Fibroblast of lung (primary cell): ENCODE results near the gene ZNF808. TPM values are rescaled to one million over a fixed set of nuclear protein-coding genes. Genes with fewer than 3 reads are reported as not detected.
A peak's percentile ranks its signal among the peaks of the same experiment; 100 is the strongest.

Source experiments
- DNase-seq, 2 donors: peaks; one replicate each; pipeline versions ENCODE4 v3.0.0 to v3.0.0-alpha.2; 2010; ENCODE audit warnings: low read depth in 2 of 2
- H2AFZ ChIP-seq: 2 replicates; pipeline ENCODE4 v1.5.1; 2012; ENCODE audit warnings: low read length, control low read depth, inconsistent platforms
- H3K27ac ChIP-seq: 2 replicates; pipeline ENCODE4 v1.5.1; 2011; ENCODE audit warnings: low read length, control low read depth; ENCODE audit not compliant: insufficient read depth
- H3K27me3 ChIP-seq: 2 replicates; pipeline ENCODE4 v1.5.1; 2011; ENCODE audit warnings: mild to moderate bottlenecking, low read length; ENCODE audit not compliant: control insufficient read depth, insufficient read depth
- H3K36me3 ChIP-seq: 2 replicates; pipeline ENCODE4 v1.5.1; 2011; ENCODE audit warnings: low read length; ENCODE audit not compliant: control insufficient read depth, insufficient read depth
- H3K4me1 ChIP-seq: 2 replicates; pipeline ENCODE4 v1.5.1; 2011; ENCODE audit warnings: low read length; ENCODE audit not compliant: control insufficient read depth, insufficient read depth; ENCODE audit errors: extremely low read depth
- H3K4me2 ChIP-seq: 2 replicates; pipeline ENCODE4 v1.5.1; 2011; ENCODE audit warnings: low read length, control low read depth; ENCODE audit not compliant: insufficient read depth; ENCODE audit errors: extremely low read depth
- H3K4me3 ChIP-seq, 4 experiments: fragments of 200-600 bp in 1 of 4; sonication (generic) in 1 of 4; replicated peaks in 1 of 4; 2 replicates each; pipeline ENCODE4 v1.5.1; 2011 to 2016; ENCODE audit warnings: low read length in 4 of 4, low read depth in 3 of 4, mild to moderate bottlenecking in 3 of 4, control low read depth in 2 of 4, inconsistent platforms in 1 of 4, mixed read lengths in 1 of 4; ENCODE audit not compliant: insufficient read depth in 1 of 4; ENCODE audit errors: control extremely low read depth in 1 of 4
- H3K79me2 ChIP-seq: 2 replicates; pipeline ENCODE4 v1.5.1; 2012; ENCODE audit warnings: mild to moderate bottlenecking, low read length, inconsistent platforms; ENCODE audit not compliant: control insufficient read depth, insufficient read depth
- H3K9ac ChIP-seq: 2 replicates; pipeline ENCODE4 v1.5.1; 2011; ENCODE audit warnings: mild to moderate bottlenecking, low read length, control low read depth; ENCODE audit not compliant: insufficient read depth
- H3K9me3 ChIP-seq: 2 replicates; pipeline ENCODE4 v1.5.1; 2012; ENCODE audit warnings: low read depth, low read length; ENCODE audit not compliant: control insufficient read depth, insufficient read depth
- H4K20me1 ChIP-seq: 2 replicates; pipeline ENCODE4 v1.5.1; 2011; ENCODE audit warnings: low read length; ENCODE audit not compliant: control insufficient read depth, insufficient read depth; ENCODE audit errors: extremely low read depth
- EZH2 ChIP-seq: IDR thresholded peaks from 2 replicates; pipeline ENCODE4 v1.5.1; 2012; ENCODE audit warnings: low read length, control low read depth, mild to moderate bottlenecking; ENCODE audit errors: missing control alignments
- polyA plus RNA-seq, 2 donors: library from polyadenylated mRNA; depleted of rRNA in 1 of 2; stranded (reverse) in 1 of 2; unstranded in 1 of 2; fragments of >200 nt; gene quantifications; 2 replicates each; pipeline ENCODE4 v1.2.1, GENCODE V29; 2011 to 2012; ENCODE audit warnings: missing spikeins in 1 of 2
- total RNA-seq: library from RNA; depleted of rRNA; stranded (reverse); fragments of >200 nt; gene quantifications from 2 replicates; pipeline ENCODE4 v1.2.1, GENCODE V29; 2014
- TF ChIP-seq, protein P1 (sequence below), 2 donors: IDR thresholded peaks in 1 of 2; conservative IDR thresholded peaks in 1 of 2; 1 replicate in 1 of 2; 2 replicates in 1 of 2; pipeline ENCODE4 v1.5.1; 2011 to 2012; ENCODE audit warnings: low read length in 2 of 2, control low read depth in 1 of 2, inconsistent platforms in 1 of 2, low read depth in 1 of 2, mild to moderate bottlenecking in 1 of 2

Gene ZNF808
- total and polyA plus RNA-seq, 2 donors (not counting 1 experiment from before 2014, with no cell fraction given): 6.0 to 23.1 TPM

DNA sequence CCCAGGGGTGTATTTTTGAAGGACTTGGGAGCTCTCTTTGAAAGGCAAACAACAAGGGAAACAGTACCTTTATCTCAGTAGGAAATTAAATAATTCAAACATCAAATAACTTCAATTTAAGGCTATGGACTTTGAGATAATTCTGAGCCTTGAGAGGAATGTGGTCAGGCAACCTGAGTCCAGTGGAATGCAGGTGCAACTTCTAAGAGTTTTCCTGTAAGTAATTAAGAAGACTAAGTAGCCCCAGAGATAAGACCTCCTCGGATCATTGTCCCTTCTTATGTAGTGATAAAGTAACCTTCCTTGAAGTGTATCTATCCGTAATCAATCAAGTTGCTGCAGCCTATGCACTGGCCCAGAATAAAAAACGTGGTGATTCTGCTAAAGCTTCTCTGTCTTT, 71.8 kb downstream of the ZNF808 start:
- no peaks in the 10 kb centered on the region for H3K9me3 ChIP-seq
- no peaks in the 10 kb centered on the region for H4K20me1 ChIP-seq
- H3K36me3 ChIP-seq: no peaks in the 10 kb centered on the region
- no peaks in the 10 kb centered on the region for H3K4me1 ChIP-seq
- TF ChIP-seq EZH2: no peak
- TF ChIP-seq, protein P1, sequence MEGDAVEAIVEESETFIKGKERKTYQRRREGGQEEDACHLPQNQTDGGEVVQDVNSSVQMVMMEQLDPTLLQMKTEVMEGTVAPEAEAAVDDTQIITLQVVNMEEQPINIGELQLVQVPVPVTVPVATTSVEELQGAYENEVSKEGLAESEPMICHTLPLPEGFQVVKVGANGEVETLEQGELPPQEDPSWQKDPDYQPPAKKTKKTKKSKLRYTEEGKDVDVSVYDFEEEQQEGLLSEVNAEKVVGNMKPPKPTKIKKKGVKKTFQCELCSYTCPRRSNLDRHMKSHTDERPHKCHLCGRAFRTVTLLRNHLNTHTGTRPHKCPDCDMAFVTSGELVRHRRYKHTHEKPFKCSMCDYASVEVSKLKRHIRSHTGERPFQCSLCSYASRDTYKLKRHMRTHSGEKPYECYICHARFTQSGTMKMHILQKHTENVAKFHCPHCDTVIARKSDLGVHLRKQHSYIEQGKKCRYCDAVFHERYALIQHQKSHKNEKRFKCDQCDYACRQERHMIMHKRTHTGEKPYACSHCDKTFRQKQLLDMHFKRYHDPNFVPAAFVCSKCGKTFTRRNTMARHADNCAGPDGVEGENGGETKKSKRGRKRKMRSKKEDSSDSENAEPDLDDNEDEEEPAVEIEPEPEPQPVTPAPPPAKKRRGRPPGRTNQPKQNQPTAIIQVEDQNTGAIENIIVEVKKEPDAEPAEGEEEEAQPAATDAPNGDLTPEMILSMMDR (conservative IDR thresholded peaks at IDR 0.05 in 1 of 2, IDR thresholded peaks at IDR 0.05 in 1 of 2; ENCODE audit: low read depth in 1 of 2, low read length in 2 of 2): no peak
- H2AFZ ChIP-seq: no peak overlapping the region
- no peaks in the 10 kb centered on the region for H3K79me2 ChIP-seq
- H3K27ac ChIP-seq: no peak overlapping the region
- DNase-seq: no peak
- no peak overlapping the region for H3K4me3 ChIP-seq
- H3K4me2 ChIP-seq: no peak overlapping the region
- H3K9ac ChIP-seq: no peak overlapping the region
- H3K27me3 ChIP-seq: no peaks in the 10 kb centered on the region

DNA sequence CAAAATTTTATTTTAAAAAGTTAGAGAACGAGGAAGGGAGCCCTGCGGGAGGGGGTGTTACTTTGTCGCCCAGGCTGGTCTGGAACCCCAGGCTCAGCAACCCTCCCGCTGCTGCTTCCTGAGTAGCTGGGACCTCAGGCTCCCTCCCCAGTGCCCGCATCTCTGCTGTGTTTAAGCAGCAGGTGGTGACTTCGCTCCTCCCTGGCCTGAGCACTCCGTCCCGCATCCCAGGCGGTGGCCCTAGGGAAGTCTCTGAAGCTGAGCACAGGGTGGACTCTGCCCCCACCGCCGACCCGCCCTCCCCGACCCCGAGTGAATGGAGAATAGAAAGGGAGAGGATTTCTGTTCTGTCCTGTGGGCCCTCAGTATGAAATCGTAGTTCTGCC, 73.2 kb downstream of the ZNF808 start:
- TF ChIP-seq, protein P1 (conservative IDR thresholded peaks at IDR 0.05 in 1 of 2, IDR thresholded peaks at IDR 0.05 in 1 of 2; ENCODE audit: low read depth in 1 of 2, low read length in 2 of 2): no peak
- no peak for TF ChIP-seq EZH2
- Histone ChIP-seq H3K36me3 (no peaks in the 10 kb centered on the region), H3K4me2 (peak overlapping the region; percentile 46), H3K27me3 (no peaks in the 10 kb centered on the region), H3K27ac (no peak overlapping the region), H3K9me3 (no peaks in the 10 kb centered on the region), H3K4me3 (peak overlapping the region; percentile 27 to 72 (median 60)), H3K9ac (no peak overlapping the region), H3K4me1 (no peaks in the 10 kb centered on the region), H4K20me1 (no peaks in the 10 kb centered on the region), H2AFZ (peak overlapping the region; percentile 57), H3K79me2 (no peaks in the 10 kb centered on the region)
- DNase-seq: no peak

DNA sequence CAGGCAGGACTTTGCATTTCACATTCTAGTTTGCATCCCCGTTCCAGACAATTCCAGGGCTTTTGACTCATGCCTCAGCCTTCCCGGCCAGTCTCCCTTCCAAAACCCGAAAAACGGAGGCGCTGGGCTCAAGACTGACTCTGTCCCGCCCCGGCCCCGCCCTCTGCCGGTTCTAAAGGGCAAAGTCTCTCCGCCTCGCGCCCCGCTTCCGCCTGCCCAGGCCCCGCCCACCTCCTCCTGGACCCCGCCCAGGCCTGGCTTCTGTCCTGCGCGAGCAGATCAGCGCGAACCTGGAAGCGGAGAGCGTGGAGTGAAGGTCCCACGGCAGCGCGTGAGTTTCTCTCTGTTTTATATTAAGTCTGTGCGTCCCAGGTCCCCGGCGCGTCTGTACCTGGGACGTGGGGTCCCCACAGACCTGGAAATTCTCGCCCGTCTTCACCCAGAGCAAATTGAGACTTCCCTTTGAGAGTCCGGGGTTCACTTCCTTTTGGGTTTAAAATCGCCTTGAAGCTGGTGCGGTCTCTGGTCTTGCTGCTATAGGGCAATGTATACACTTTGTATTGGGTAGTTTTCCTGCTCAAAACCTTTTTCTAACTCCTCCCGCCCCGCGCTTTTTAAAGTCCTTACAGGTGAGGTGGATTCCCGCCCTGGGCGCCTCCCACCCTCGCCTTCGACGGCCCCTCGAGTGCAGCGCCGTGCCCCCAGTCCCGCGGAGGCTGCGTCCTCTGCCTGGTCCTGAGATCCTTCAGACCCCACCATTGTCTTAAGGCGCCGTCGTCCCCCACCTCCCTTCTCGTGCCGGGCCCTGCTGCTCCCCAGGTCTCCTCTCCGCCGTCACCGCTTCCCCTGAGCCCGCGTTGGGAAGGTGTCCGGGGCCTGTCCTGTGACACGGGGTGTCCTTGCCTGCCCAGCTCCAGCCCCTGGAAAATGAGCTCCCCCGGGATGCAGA, 73.8 kb downstream of the ZNF808 start:
- DNase-seq: peak; percentile 87 to 88
- Histone ChIP-seq H3K9me3 (no peaks in the 10 kb centered on the region), H3K4me1 (no peaks in the 10 kb centered on the region), H3K4me3 (peak overlapping the region; percentile 68 to 80 (median 72)), H3K27ac (peak overlapping the region; percentile 15), H3K27me3 (no peaks in the 10 kb centered on the region), H4K20me1 (no peaks in the 10 kb centered on the region), H3K79me2 (no peaks in the 10 kb centered on the region), H2AFZ (peak overlapping the region; percentile 76), H3K9ac (peak overlapping the region; percentile 50), H3K36me3 (no peaks in the 10 kb centered on the region), H3K4me2 (peak overlapping the region; percentile 77)
- TF ChIP-seq, protein P1 (conservative IDR thresholded peaks at IDR 0.05 in 1 of 2, IDR thresholded peaks at IDR 0.05 in 1 of 2; ENCODE audit: low read depth in 1 of 2, low read length in 2 of 2): peak; percentile 24 to 27
- no peak for TF ChIP-seq EZH2
